ENCODE data around the gene OSBP2.

DNA sequence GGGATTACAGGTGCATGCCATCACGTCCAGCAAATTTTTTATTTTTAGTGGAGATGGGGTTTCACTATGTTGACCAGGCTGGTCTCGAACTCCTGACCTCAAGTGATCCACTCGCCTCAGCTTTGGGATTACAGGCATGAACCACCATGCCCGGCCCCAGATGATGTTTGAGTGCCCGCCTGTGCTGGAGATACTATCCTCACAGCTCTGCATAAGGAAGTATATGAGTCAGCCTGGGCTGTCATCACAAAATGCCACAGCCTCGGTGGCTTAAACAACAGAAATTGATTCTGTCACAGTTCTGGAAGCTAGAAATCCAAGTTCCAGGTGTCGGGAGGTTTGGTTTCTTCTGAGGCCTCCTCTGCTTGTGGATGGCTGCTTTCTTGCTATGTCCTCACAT is 119.3 kb downstream of the OSBP2 start:
- TF ChIP-seq, protein P1, sequence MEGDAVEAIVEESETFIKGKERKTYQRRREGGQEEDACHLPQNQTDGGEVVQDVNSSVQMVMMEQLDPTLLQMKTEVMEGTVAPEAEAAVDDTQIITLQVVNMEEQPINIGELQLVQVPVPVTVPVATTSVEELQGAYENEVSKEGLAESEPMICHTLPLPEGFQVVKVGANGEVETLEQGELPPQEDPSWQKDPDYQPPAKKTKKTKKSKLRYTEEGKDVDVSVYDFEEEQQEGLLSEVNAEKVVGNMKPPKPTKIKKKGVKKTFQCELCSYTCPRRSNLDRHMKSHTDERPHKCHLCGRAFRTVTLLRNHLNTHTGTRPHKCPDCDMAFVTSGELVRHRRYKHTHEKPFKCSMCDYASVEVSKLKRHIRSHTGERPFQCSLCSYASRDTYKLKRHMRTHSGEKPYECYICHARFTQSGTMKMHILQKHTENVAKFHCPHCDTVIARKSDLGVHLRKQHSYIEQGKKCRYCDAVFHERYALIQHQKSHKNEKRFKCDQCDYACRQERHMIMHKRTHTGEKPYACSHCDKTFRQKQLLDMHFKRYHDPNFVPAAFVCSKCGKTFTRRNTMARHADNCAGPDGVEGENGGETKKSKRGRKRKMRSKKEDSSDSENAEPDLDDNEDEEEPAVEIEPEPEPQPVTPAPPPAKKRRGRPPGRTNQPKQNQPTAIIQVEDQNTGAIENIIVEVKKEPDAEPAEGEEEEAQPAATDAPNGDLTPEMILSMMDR (IDR thresholded peaks at IDR 0.05 in 8 of 11, conservative IDR thresholded peaks at IDR 0.05 in 3 of 11) = no peak
- TF ChIP-seq POLR2A (IDR thresholded peaks at IDR 0.05) = no peak
